Measurements from ENCODE around the gene HCN2. TPM values are rescaled to one million over a fixed set of nuclear protein-coding genes. Genes with fewer than 3 reads are reported as not detected.

Gene HCN2
- polyA plus RNA-seq, 1 donor from 2014 or later = 4.7 TPM

DNA sequence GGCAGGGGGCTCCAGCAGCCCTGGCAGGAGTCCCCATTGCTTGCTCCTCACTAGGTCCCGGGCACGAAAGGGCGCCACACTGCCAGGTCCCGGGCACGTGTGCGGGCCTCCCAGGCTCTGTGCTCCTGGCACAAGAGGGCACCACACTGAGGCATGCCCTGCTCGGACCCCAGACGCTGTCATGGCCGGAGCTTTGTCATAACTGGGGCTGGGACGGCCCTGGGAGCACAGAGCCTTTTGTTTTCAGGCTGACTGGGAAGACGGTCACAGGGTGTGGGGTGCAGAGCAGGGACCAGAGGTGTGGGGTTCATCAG is 9.9 kb upstream of the HCN2 start:
- H3K9ac ChIP-seq (ENCODE audit: low read length) = no peak overlapping the region
- no peak overlapping the region for H2AFZ ChIP-seq (ENCODE audit: low read depth, low read length)
- peaks cover 6% of the 10 kb centered on the region for H3K36me3 ChIP-seq (ENCODE audit: insufficient read depth, low read length)
- H3K27ac ChIP-seq (ENCODE audit: low read length) = no peak overlapping the region
- H3F3A ChIP-seq (ENCODE audit: insufficient read depth, low read length, poor library complexity, severe bottlenecking) = no peaks in the 10 kb centered on the region
- H3K4me2 ChIP-seq (ENCODE audit: low read length) = no peak overlapping the region
- H4K20me1 ChIP-seq (ENCODE audit: insufficient read depth) = peaks cover 4% of the 10 kb centered on the region
- H3K79me2 ChIP-seq (replicated peaks; ENCODE audit: insufficient read depth, low read length) = peaks cover 28% of the 10 kb centered on the region
- no peak overlapping the region for H3K4me3 ChIP-seq (ENCODE audit: low read length)
- TF ChIP-seq RAD21 (conservative IDR thresholded peaks at IDR 0.05) (no peak), POLR2AphosphoS5 (IDR thresholded peaks at IDR 0.05) (no peak), SMC3 (conservative IDR thresholded peaks at IDR 0.05; ENCODE audit: poor library complexity) (no peak), EP300 (conservative IDR thresholded peaks at IDR 0.05; ENCODE audit: poor library complexity, severe bottlenecking) (no peak), EZH2 (IDR thresholded peaks at IDR 0.05; ENCODE audit: borderline replicate concordance, insufficient read depth, low read length, poor library complexity, severe bottlenecking) (no peak), MXI1 (conservative IDR thresholded peaks at IDR 0.05; ENCODE audit: poor library complexity, severe bottlenecking) (no peak), TAF1 (IDR thresholded peaks at IDR 0.05; ENCODE audit: low read depth) (no peak)
- TF ChIP-seq, protein P1, sequence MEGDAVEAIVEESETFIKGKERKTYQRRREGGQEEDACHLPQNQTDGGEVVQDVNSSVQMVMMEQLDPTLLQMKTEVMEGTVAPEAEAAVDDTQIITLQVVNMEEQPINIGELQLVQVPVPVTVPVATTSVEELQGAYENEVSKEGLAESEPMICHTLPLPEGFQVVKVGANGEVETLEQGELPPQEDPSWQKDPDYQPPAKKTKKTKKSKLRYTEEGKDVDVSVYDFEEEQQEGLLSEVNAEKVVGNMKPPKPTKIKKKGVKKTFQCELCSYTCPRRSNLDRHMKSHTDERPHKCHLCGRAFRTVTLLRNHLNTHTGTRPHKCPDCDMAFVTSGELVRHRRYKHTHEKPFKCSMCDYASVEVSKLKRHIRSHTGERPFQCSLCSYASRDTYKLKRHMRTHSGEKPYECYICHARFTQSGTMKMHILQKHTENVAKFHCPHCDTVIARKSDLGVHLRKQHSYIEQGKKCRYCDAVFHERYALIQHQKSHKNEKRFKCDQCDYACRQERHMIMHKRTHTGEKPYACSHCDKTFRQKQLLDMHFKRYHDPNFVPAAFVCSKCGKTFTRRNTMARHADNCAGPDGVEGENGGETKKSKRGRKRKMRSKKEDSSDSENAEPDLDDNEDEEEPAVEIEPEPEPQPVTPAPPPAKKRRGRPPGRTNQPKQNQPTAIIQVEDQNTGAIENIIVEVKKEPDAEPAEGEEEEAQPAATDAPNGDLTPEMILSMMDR (IDR thresholded peaks at IDR 0.05; ENCODE audit: poor library complexity, severe bottlenecking) = no peak
- TF ChIP-seq, protein P2, sequence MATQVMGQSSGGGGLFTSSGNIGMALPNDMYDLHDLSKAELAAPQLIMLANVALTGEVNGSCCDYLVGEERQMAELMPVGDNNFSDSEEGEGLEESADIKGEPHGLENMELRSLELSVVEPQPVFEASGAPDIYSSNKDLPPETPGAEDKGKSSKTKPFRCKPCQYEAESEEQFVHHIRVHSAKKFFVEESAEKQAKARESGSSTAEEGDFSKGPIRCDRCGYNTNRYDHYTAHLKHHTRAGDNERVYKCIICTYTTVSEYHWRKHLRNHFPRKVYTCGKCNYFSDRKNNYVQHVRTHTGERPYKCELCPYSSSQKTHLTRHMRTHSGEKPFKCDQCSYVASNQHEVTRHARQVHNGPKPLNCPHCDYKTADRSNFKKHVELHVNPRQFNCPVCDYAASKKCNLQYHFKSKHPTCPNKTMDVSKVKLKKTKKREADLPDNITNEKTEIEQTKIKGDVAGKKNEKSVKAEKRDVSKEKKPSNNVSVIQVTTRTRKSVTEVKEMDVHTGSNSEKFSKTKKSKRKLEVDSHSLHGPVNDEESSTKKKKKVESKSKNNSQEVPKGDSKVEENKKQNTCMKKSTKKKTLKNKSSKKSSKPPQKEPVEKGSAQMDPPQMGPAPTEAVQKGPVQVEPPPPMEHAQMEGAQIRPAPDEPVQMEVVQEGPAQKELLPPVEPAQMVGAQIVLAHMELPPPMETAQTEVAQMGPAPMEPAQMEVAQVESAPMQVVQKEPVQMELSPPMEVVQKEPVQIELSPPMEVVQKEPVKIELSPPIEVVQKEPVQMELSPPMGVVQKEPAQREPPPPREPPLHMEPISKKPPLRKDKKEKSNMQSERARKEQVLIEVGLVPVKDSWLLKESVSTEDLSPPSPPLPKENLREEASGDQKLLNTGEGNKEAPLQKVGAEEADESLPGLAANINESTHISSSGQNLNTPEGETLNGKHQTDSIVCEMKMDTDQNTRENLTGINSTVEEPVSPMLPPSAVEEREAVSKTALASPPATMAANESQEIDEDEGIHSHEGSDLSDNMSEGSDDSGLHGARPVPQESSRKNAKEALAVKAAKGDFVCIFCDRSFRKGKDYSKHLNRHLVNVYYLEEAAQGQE (IDR thresholded peaks at IDR 0.05; ENCODE audit: borderline replicate concordance) = no peak
- H3K27me3 ChIP-seq (ENCODE audit: insufficient read depth, low read depth, low read length) = no peaks in the 10 kb centered on the region
- no peaks in the 10 kb centered on the region for H3K9me3 ChIP-seq (ENCODE audit: low read length)
- no peaks in the 10 kb centered on the region for H3K9me2 ChIP-seq (ENCODE audit: insufficient read depth, low read length)

DNA sequence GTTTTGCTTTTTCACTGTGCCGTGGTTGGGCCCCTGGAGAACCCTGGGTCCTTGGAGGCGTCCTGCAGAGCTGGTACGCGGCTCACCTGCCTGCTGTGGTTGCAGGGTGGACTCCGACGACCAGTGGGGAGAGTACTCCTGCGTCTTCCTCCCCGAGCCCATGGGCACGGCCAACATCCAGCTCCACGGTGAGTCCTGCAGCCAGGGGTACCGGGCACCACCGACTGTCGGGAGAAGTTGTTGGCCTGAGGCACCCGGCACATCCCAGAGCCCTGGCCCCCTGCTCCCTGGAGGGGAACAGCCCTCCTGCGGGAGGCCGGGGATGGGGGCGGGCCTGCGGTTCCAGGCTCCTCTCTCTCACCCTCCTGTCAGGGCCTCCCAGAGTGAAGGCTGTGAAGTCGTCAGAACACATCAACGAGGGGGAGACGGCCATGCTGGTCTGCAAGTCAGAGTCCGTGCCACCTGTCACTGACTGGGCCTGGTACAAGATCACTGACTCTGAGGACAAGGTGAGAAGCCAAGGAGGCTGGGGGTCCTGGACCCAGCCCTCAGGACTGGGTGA is 9.3 kb upstream of the HCN2 start:
- H3K27me3 ChIP-seq (ENCODE audit: insufficient read depth, low read depth, low read length) = no peaks in the 10 kb centered on the region
- H3K79me2 ChIP-seq (replicated peaks; ENCODE audit: insufficient read depth, low read length) = peaks cover 26% of the 10 kb centered on the region
- H3F3A ChIP-seq (ENCODE audit: insufficient read depth, low read length, poor library complexity, severe bottlenecking) = no peaks in the 10 kb centered on the region
- H4K20me1 ChIP-seq (ENCODE audit: insufficient read depth) = peaks cover 4% of the 10 kb centered on the region
- H3K9me3 ChIP-seq (ENCODE audit: low read length) = no peaks in the 10 kb centered on the region
- no peak for TF ChIP-seq EP300 (conservative IDR thresholded peaks at IDR 0.05; ENCODE audit: poor library complexity, severe bottlenecking)
- TF ChIP-seq, protein P1 (IDR thresholded peaks at IDR 0.05; ENCODE audit: poor library complexity, severe bottlenecking) = no peak
- no peaks in the 10 kb centered on the region for H3K9me2 ChIP-seq (ENCODE audit: insufficient read depth, low read length)
- no peak overlapping the region for H2AFZ ChIP-seq (ENCODE audit: low read depth, low read length)
- H3K27ac ChIP-seq (ENCODE audit: low read length) = no peak overlapping the region
- H3K9ac ChIP-seq (ENCODE audit: low read length) = no peak overlapping the region
- no peak overlapping the region for H3K4me2 ChIP-seq (ENCODE audit: low read length)
- no peak overlapping the region for H3K4me3 ChIP-seq (ENCODE audit: low read length)
- peaks cover 6% of the 10 kb centered on the region for H3K36me3 ChIP-seq (ENCODE audit: insufficient read depth, low read length)

Data from neural cell (in vitro differentiated cells).